Transverse colon (tissue), 4 donors: ENCODE data around the gene SH3PXD2B.

Experiments used
- CTCF ChIP-seq, 5 experiments: fragments of 200-600 bp in 3 of 5; fragments of 450-650 bp in 2 of 5; sonication (generic) in 3 of 5; IDR thresholded peaks; 1 replicate in 2 of 5; 2 replicates in 3 of 5; pipeline ENCODE4 v1.5.1; 2016 to 2017; ENCODE audit warnings: antibody characterized with exemption in 5 of 5, inconsistent platforms in 3 of 5, mild to moderate bottlenecking in 2 of 5, moderate library complexity in 1 of 5
- EP300 ChIP-seq: sonication (generic); formaldehyde crosslinking; IDR thresholded peaks from one replicate; pipeline ENCODE4 v1.6.1; 2017; ENCODE audit warnings: antibody characterized with exemption, low read depth
- POLR2A ChIP-seq: fragments of 450-650 bp; IDR thresholded peaks from one replicate; pipeline ENCODE4 v1.6.1; 2016; ENCODE audit warnings: antibody characterized with exemption, mild to moderate bottlenecking, moderate library complexity
- POLR2AphosphoS5 ChIP-seq, 3 donors: sonication (generic); formaldehyde crosslinking; IDR thresholded peaks; one replicate each; pipeline ENCODE4 v1.6.1; 2016; ENCODE audit warnings: antibody characterized with exemption in 3 of 3

GRCh38 chr5:172411484-172412072 lies 42.7 kb downstream of the SH3PXD2B start:
- TF ChIP-seq POLR2A, result no peak
- TF ChIP-seq CTCF (IDR thresholded peaks at IDR 0.05), result no peak
- no peak for TF ChIP-seq EP300
- peak in 1 of 3 donors; percentile 25 for TF ChIP-seq POLR2AphosphoS5 (IDR thresholded peaks at IDR 0.05)
